GM12878 (cell line): ENCODE data around the gene ATP6V0A4. TPM values are rescaled to one million over a fixed set of nuclear protein-coding genes. Genes with fewer than 3 reads are reported as not detected.

Source experiments
- ATAC-seq: fragments of 200-7000 bp; cut with Tn5 transposase; 3 replicates; pipeline ENCODE4 v1.9.1; 2020; ENCODE audit warnings: mild to moderate bottlenecking, moderate library complexity
- BruUV-seq: library from RNA; stranded (reverse); fragments of 400-500 nt; replicated peaks from 2 replicates; lab custom pipeline; 2021; lab: Mats Ljungman, UMichigan
- CTCF ChIA-PET: fragments of 300-600 bp; sonication (Branson Sonifier 250); formaldehyde crosslinking; extraction: SDS; loops from one replicate; lab custom pipeline; 2021; ENCODE audit warnings: inconsistent platforms; lab: Yijun Ruan, JAX
- POLR2A ChIA-PET: fragments of 350-600 bp; formaldehyde crosslinking; extraction: SDS; loops from one replicate; lab custom pipeline; 2021; ENCODE audit warnings: inconsistent platforms; lab: Charles Lee
- RAD21 ChIA-PET: fragments of 300-600 bp; sonication (Branson Sonifier 250); formaldehyde crosslinking; loops from one replicate; lab custom pipeline; 2023; ENCODE audit warnings: antibody characterized with exemption; ENCODE audit not compliant: unreplicated experiment; lab: Charles Lee
- SMC1A ChIA-PET: fragments of 300-600 bp; sonication (Branson Sonifier 250); formaldehyde crosslinking; loops from one replicate; lab custom pipeline; 2023; ENCODE audit not compliant: unreplicated experiment, uncharacterized antibody; lab: Charles Lee
- DNase-seq: peaks from one replicate; pipeline ENCODE4 v3.0.0-alpha.2; 2011; ENCODE audit warnings: low read depth, low spot score
- FAIRE-seq: peaks from 3 replicates; lab custom pipeline; 2011; peaks lifted over from hg19 to GRCh38; lab: Jason Lieb, UNC
- H2AFZ ChIP-seq: 2 replicates; pipeline ENCODE4 v1.6.0; 2011; ENCODE audit warnings: low read depth, low read length, control low read depth; ENCODE audit not compliant: control insufficient read depth
- H3K27ac ChIP-seq: 2 replicates; pipeline ENCODE4 v1.5.1; 2011; ENCODE audit warnings: control low read depth; ENCODE audit not compliant: control insufficient read depth, insufficient read depth
- H3K27me3 ChIP-seq, 2 experiments: replicated peaks in 1 of 2; 2 replicates each; pipeline versions ENCODE4 v1.6.0 to v1.6.1; 2011; ENCODE audit warnings: low read length in 1 of 2; ENCODE audit not compliant: control insufficient read depth in 2 of 2, insufficient read depth in 2 of 2
- H3K36me3 ChIP-seq, 2 experiments: 2 replicates each; pipeline ENCODE4 v1.5.1; 2011; ENCODE audit warnings: low read length in 1 of 2; ENCODE audit not compliant: control insufficient read depth in 2 of 2, insufficient read depth in 2 of 2
- H3K4me1 ChIP-seq: 2 replicates; pipeline ENCODE4 v1.6.1; 2011; ENCODE audit warnings: mild to moderate bottlenecking, low read length, moderate library complexity, mixed read lengths; ENCODE audit not compliant: control insufficient read depth, insufficient read depth
- H3K4me2 ChIP-seq: 2 replicates; pipeline ENCODE4 v1.6.0; 2011; ENCODE audit warnings: control low read depth; ENCODE audit not compliant: control insufficient read depth, insufficient read depth
- H3K4me3 ChIP-seq: fragments of 200-600 bp; sonication (generic); 2 replicates; pipeline ENCODE4 v1.5.1; 2016
- H3K79me2 ChIP-seq: 2 replicates; pipeline ENCODE4 v1.6.0; 2011; ENCODE audit warnings: low read length; ENCODE audit not compliant: control insufficient read depth, insufficient read depth
- H3K9ac ChIP-seq: 2 replicates; pipeline ENCODE4 v1.8.0; 2011; ENCODE audit warnings: low read length, control low read depth, mixed read lengths; ENCODE audit not compliant: control insufficient read depth, insufficient read depth
- H3K9me3 ChIP-seq: replicated peaks from 3 replicates; pipeline ENCODE4 v1.5.1; 2011; ENCODE audit warnings: mild to moderate bottlenecking, low read length; ENCODE audit not compliant: control insufficient read depth, insufficient read depth
- H4K20me1 ChIP-seq: 2 replicates; pipeline ENCODE4 v1.6.0; 2011; ENCODE audit not compliant: control insufficient read depth, insufficient read depth
- ATF7 ChIP-seq: fragments of 450-650 bp; IDR thresholded peaks from 2 replicates; pipeline ENCODE4 v1.6.1; 2016; ENCODE audit warnings: low read depth, mild to moderate bottlenecking
- CBFB ChIP-seq: IDR thresholded peaks from 2 replicates; pipeline ENCODE4 v1.6.1; 2016; ENCODE audit warnings: antibody characterized with exemption, low read depth
- DPF2 ChIP-seq: fragments of 450-650 bp; IDR thresholded peaks from 2 replicates; pipeline ENCODE4 v1.6.1; 2017; ENCODE audit warnings: mild to moderate bottlenecking
- E2F4 ChIP-seq: IDR thresholded peaks from 2 replicates; pipeline ENCODE4 v1.6.1; 2012; ENCODE audit warnings: low read depth, low read length, improper control_type of control experiment
- EZH2 ChIP-seq: IDR thresholded peaks from 2 replicates; pipeline ENCODE4 v1.6.1; 2012; ENCODE audit warnings: low read depth, mild to moderate bottlenecking, control low read depth, inconsistent platforms, low read length, borderline replicate concordance; ENCODE audit not compliant: control insufficient read depth
- HSF1 ChIP-seq: fragments of 150-350 bp; IDR thresholded peaks from 2 replicates; pipeline ENCODE4 v1.6.1; 2014; ENCODE audit warnings: mild to moderate bottlenecking, low read depth, low read length
- IKZF1 ChIP-seq: fragments of 450-650 bp; conservative IDR thresholded peaks from 2 replicates; pipeline ENCODE4 v1.6.1; 2017; ENCODE audit warnings: antibody characterized with exemption, mild to moderate bottlenecking
- KAT2A ChIP-seq: conservative IDR thresholded peaks from 2 replicates; pipeline ENCODE4 v1.6.1; 2011; ENCODE audit warnings: low read depth, low read length; ENCODE audit not compliant: control insufficient read depth
- KLF5 ChIP-seq: fragments of 450-650 bp; IDR thresholded peaks from 2 replicates; pipeline ENCODE4 v1.6.1; 2014; ENCODE audit warnings: mild to moderate bottlenecking; ENCODE audit not compliant: partially characterized antibody
- LARP7 ChIP-seq: fragments of 450-650 bp; IDR thresholded peaks from 2 replicates; pipeline ENCODE4 v1.6.1; 2017; ENCODE audit warnings: mild to moderate bottlenecking
- NFIC ChIP-seq: IDR thresholded peaks from 2 replicates; pipeline ENCODE4 v1.6.1; 2012; ENCODE audit warnings: low read depth, mild to moderate bottlenecking, inconsistent platforms, low read length, moderate library complexity
- RB1 ChIP-seq: fragments of 450-650 bp; formaldehyde crosslinking; IDR thresholded peaks from 2 replicates; pipeline ENCODE4 v1.6.1; 2017; ENCODE audit warnings: mild to moderate bottlenecking, borderline replicate concordance
- RFX5 ChIP-seq: IDR thresholded peaks from 2 replicates; pipeline ENCODE4 v1.6.1; 2011; ENCODE audit warnings: low read depth, low read length, improper control_type of control experiment
- SREBF2 ChIP-seq: IDR thresholded peaks from 2 replicates; pipeline ENCODE4 v1.6.1; 2012; ENCODE audit warnings: mild to moderate bottlenecking, low read length
- ZSCAN29 ChIP-seq: fragments of 450-650 bp; IDR thresholded peaks from 2 replicates; pipeline ENCODE4 v1.6.1; 2017; ENCODE audit warnings: mild to moderate bottlenecking, moderate library complexity
- WGBS: methylation state at CpG from one replicate; pipeline ENCODE4 v1.1.6; 2016; ENCODE audit warnings: low lambda C conversion rate; ENCODE audit not compliant: insufficient replicate concordance, insufficient coverage; ENCODE audit errors: missing lambda C conversion rate; 5-methylcytosine and 5-hydroxymethylcytosine counted together
- in situ Hi-C: fragments of 300-500 bp; cut with MboI; formaldehyde crosslinking; loops from 9 replicates; pipeline ENCODE4 v1.14.3; 2018; ENCODE audit warnings: mixed read lengths
- intact Hi-C: fragments of 100-400 bp; cut with micrococcal nuclease; formaldehyde crosslinking; loops from one replicate; pipeline ENCODE4 v1.14.2; 2022; ENCODE audit not compliant: unreplicated experiment
- polyA plus RNA-seq, 11 experiments: library from polyadenylated mRNA; depleted of rRNA in 4 of 11; unstranded in 6 of 11; stranded (reverse) in 5 of 11; fragments of >200 nt; fragmentation: Nextera tagmentation in 4 of 11; fragmentation: Illumina TruSeq in 1 of 11; extraction: Ambion mirVana in 4 of 11; extraction: Trizol in 1 of 11; gene quantifications; 1 replicate in 1 of 11; 2 replicates in 10 of 11; pipeline versions ENCODE4 v1.2.1 to v1.2.3, GENCODE V29; 2011 to 2016; ENCODE audit warnings: inconsistent platforms in 2 of 11, missing spikeins in 2 of 11, low read depth in 1 of 11
- total RNA-seq, 4 experiments: library from RNA; depleted of rRNA in 3 of 4; stranded (reverse); fragments of >200 nt in 3 of 4; fragmentation: Illumina TruSeq in 1 of 4; extraction: Trizol in 1 of 4; gene quantifications; 2 replicates each; pipeline versions ENCODE4 v1.2.1 to v1.2.3, GENCODE V29; 2013 to 2021
- TF ChIP-seq, protein P1 (sequence below): IDR thresholded peaks from 2 replicates; pipeline ENCODE4 v1.6.1; 2011; ENCODE audit warnings: mild to moderate bottlenecking, low read depth, low read length, moderate library complexity; ENCODE audit not compliant: insufficient replicate concordance
- TF ChIP-seq, protein P2 (sequence below): fragments of 450-650 bp; IDR thresholded peaks from 2 replicates; pipeline ENCODE4 v1.6.1; 2017; ENCODE audit warnings: mild to moderate bottlenecking, low read depth, inconsistent platforms; ENCODE audit not compliant: poor library complexity, severe bottlenecking

Gene ATP6V0A4
- total and polyA plus RNA-seq, 10 of the 15 experiments (the other 5 are each of a cell fraction or from before 2014, with no cell fraction given), result not detected

GRCh38 chr7:138828302-138828701, 30.3 kb upstream of the ATP6V0A4 start:
- TF ChIP-seq KAT2A (no peak), NFIC (no peak), CBFB (no peak), KLF5 (no peak), LARP7 (no peak), DPF2 (no peak), RFX5 (no peak), E2F4 (no peak), EZH2 (no peak), ZSCAN29 (no peak), IKZF1 (no peak), ATF7 (no peak), RB1 (no peak), HSF1 (no peak), SREBF2 (no peak)
- TF ChIP-seq, protein P1, sequence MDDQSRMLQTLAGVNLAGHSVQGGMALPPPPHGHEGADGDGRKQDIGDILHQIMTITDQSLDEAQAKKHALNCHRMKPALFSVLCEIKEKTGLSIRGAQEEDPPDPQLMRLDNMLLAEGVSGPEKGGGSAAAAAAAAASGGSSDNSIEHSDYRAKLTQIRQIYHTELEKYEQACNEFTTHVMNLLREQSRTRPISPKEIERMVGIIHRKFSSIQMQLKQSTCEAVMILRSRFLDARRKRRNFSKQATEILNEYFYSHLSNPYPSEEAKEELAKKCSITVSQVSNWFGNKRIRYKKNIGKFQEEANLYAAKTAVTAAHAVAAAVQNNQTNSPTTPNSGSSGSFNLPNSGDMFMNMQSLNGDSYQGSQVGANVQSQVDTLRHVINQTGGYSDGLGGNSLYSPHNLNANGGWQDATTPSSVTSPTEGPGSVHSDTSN, result no peak
- TF ChIP-seq, protein P2, sequence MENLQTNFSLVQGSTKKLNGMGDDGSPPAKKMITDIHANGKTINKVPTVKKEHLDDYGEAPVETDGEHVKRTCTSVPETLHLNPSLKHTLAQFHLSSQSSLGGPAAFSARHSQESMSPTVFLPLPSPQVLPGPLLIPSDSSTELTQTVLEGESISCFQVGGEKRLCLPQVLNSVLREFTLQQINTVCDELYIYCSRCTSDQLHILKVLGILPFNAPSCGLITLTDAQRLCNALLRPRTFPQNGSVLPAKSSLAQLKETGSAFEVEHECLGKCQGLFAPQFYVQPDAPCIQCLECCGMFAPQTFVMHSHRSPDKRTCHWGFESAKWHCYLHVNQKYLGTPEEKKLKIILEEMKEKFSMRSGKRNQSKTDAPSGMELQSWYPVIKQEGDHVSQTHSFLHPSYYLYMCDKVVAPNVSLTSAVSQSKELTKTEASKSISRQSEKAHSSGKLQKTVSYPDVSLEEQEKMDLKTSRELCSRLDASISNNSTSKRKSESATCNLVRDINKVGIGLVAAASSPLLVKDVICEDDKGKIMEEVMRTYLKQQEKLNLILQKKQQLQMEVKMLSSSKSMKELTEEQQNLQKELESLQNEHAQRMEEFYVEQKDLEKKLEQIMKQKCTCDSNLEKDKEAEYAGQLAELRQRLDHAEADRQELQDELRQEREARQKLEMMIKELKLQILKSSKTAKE, result no peak
- H4K20me1 ChIP-seq, result no peaks in the 10 kb centered on the region
- H3K36me3 ChIP-seq, result no peaks in the 10 kb centered on the region
- WGBS, result 56% methylated on average over 2 of the region's 2 CpGs
- DNase-seq (no peak), FAIRE-seq (no peak), ATAC-seq (no peak)
- RAD21 ChIA-PET, result no interaction called here
- H3K27ac ChIP-seq, result no peak overlapping the region
- H3K79me2 ChIP-seq, result no peaks in the 10 kb centered on the region
- intact Hi-C loops, result no loop called here
- in situ Hi-C loops, result no loop called here
- no peak overlapping the region for H3K9ac ChIP-seq
- no TSS peak for BruUV-seq
- no peak overlapping the region for H2AFZ ChIP-seq
- CTCF ChIA-PET, result interaction anchor here (1.8 kb wide), 1 partner anchor 90 kb away, joined by 3 read pairs; no protein-coding TSS in a partner anchor
- no peaks in the 10 kb centered on the region for H3K27me3 ChIP-seq
- no peak overlapping the region for H3K4me3 ChIP-seq
- SMC1A ChIA-PET, result no interaction called here
- H3K4me1 ChIP-seq, result no peaks in the 10 kb centered on the region
- no peaks in the 10 kb centered on the region for H3K9me3 ChIP-seq
- H3K4me2 ChIP-seq, result no peak overlapping the region
- POLR2A ChIA-PET, result no interaction called here
